WTC11 (cell line): ENCODE measurements around the gene GDPGP1.

ENCODE experiments used
- ZNF121 ChIP-seq: sonication (generic); formaldehyde crosslinking; IDR thresholded peaks from 2 replicates; pipeline ENCODE4 v1.8.0; 2023; ENCODE audit warnings: missing genetic modification reagents
- ZNF263 ChIP-seq: sonication (generic); formaldehyde crosslinking; IDR thresholded peaks from 2 replicates; pipeline ENCODE4 v1.8.1; 2022; ENCODE audit warnings: low read depth, mild to moderate bottlenecking, moderate library complexity, missing genetic modification reagents
- TF ChIP-seq, protein P1 (sequence below): fragments of 200-600 bp; IDR thresholded peaks from 2 replicates; pipeline ENCODE4 v1.8.0; 2022; ENCODE audit warnings: antibody characterized with exemption
- TF ChIP-seq, protein P2 (sequence below): sonication (generic); formaldehyde crosslinking; IDR thresholded peaks from 2 replicates; pipeline ENCODE4 v1.8.1; 2022; ENCODE audit warnings: low read depth, missing genetic modification reagents, borderline replicate concordance
- TF ChIP-seq, protein P3 (sequence below): sonication (generic); formaldehyde crosslinking; IDR thresholded peaks from 2 replicates; pipeline ENCODE4 v1.8.0; 2023; ENCODE audit warnings: missing genetic modification reagents
- TF ChIP-seq, protein P4 (sequence below): sonication (generic); formaldehyde crosslinking; IDR thresholded peaks from 2 replicates; pipeline ENCODE4 v1.8.0; 2022; ENCODE audit warnings: mild to moderate bottlenecking, missing genetic modification reagents
- TF ChIP-seq, protein P5 (sequence below): sonication (generic); formaldehyde crosslinking; IDR thresholded peaks from 2 replicates; pipeline ENCODE4 v1.8.1; 2022; ENCODE audit warnings: mild to moderate bottlenecking, missing genetic modification reagents, moderate library complexity, borderline replicate concordance
- TF ChIP-seq, protein P6 (sequence below): sonication (generic); formaldehyde crosslinking; IDR thresholded peaks from 2 replicates; pipeline ENCODE4 v1.8.1; 2023; ENCODE audit warnings: mild to moderate bottlenecking, missing genetic modification reagents
- TF ChIP-seq, protein P7 (sequence below): sonication (generic); formaldehyde crosslinking; IDR thresholded peaks from 2 replicates; pipeline ENCODE4 v1.8.0; 2022; ENCODE audit warnings: mild to moderate bottlenecking, missing genetic modification reagents

DNA sequence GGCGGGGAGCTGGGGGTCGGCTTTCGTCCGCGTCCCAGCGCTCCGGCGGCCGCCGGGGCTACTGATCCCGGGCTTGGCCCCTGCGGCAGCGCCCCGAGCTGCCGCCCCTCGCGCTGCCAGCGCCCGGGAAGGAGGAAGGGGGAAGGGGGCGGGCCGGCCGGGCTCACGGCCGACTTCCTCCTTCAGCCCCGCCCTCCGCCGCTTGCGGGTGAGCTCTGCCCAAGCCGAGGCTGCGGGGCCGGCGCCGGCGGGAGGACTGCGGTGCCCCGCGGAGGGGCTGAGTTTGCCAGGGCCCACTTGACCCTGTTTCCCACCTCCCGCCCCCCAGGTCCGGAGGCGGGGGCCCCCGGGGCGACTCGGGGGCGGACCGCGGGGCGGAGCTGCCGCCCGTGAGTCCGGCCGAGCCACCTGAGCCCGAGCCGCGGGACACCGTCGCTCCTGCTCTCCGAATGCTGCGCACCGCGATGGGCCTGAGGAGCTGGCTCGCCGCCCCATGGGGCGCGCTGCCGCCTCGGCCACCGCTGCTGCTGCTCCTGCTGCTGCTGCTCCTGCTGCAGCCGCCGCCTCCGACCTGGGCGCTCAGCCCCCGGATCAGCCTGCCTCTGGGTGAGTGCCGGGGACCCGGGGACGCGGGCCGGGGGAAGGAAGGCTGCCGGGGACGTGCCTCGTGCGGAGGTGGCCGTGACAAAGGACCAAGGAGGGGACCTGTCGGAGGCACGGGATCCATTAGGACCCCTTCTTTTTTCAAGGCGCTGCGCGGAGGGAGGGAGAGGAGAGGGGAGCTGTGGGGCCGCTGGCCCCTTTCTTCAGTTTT lies 32.7 kb upstream of the GDPGP1 start, which contains the start of gene SEMA4B:
- TF ChIP-seq, protein P1, sequence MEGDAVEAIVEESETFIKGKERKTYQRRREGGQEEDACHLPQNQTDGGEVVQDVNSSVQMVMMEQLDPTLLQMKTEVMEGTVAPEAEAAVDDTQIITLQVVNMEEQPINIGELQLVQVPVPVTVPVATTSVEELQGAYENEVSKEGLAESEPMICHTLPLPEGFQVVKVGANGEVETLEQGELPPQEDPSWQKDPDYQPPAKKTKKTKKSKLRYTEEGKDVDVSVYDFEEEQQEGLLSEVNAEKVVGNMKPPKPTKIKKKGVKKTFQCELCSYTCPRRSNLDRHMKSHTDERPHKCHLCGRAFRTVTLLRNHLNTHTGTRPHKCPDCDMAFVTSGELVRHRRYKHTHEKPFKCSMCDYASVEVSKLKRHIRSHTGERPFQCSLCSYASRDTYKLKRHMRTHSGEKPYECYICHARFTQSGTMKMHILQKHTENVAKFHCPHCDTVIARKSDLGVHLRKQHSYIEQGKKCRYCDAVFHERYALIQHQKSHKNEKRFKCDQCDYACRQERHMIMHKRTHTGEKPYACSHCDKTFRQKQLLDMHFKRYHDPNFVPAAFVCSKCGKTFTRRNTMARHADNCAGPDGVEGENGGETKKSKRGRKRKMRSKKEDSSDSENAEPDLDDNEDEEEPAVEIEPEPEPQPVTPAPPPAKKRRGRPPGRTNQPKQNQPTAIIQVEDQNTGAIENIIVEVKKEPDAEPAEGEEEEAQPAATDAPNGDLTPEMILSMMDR, result no peak
- TF ChIP-seq, protein P2, sequence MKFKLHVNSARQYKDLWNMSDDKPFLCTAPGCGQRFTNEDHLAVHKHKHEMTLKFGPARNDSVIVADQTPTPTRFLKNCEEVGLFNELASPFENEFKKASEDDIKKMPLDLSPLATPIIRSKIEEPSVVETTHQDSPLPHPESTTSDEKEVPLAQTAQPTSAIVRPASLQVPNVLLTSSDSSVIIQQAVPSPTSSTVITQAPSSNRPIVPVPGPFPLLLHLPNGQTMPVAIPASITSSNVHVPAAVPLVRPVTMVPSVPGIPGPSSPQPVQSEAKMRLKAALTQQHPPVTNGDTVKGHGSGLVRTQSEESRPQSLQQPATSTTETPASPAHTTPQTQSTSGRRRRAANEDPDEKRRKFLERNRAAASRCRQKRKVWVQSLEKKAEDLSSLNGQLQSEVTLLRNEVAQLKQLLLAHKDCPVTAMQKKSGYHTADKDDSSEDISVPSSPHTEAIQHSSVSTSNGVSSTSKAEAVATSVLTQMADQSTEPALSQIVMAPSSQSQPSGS (CRISPR knock-in tag), result no peak
- TF ChIP-seq, protein P3, sequence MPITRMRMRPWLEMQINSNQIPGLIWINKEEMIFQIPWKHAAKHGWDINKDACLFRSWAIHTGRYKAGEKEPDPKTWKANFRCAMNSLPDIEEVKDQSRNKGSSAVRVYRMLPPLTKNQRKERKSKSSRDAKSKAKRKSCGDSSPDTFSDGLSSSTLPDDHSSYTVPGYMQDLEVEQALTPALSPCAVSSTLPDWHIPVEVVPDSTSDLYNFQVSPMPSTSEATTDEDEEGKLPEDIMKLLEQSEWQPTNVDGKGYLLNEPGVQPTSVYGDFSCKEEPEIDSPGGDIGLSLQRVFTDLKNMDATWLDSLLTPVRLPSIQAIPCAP (CRISPR knock-in tag), result no peak
- no peak for TF ChIP-seq ZNF121
- TF ChIP-seq, protein P4, sequence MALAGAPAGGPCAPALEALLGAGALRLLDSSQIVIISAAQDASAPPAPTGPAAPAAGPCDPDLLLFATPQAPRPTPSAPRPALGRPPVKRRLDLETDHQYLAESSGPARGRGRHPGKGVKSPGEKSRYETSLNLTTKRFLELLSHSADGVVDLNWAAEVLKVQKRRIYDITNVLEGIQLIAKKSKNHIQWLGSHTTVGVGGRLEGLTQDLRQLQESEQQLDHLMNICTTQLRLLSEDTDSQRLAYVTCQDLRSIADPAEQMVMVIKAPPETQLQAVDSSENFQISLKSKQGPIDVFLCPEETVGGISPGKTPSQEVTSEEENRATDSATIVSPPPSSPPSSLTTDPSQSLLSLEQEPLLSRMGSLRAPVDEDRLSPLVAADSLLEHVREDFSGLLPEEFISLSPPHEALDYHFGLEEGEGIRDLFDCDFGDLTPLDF (CRISPR knock-in tag), result no peak
- TF ChIP-seq ZNF263 (CRISPR knock-in tag), result no peak
- TF ChIP-seq, protein P5, sequence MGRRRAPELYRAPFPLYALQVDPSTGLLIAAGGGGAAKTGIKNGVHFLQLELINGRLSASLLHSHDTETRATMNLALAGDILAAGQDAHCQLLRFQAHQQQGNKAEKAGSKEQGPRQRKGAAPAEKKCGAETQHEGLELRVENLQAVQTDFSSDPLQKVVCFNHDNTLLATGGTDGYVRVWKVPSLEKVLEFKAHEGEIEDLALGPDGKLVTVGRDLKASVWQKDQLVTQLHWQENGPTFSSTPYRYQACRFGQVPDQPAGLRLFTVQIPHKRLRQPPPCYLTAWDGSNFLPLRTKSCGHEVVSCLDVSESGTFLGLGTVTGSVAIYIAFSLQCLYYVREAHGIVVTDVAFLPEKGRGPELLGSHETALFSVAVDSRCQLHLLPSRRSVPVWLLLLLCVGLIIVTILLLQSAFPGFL (CRISPR knock-in tag), result no peak
- TF ChIP-seq, protein P6, sequence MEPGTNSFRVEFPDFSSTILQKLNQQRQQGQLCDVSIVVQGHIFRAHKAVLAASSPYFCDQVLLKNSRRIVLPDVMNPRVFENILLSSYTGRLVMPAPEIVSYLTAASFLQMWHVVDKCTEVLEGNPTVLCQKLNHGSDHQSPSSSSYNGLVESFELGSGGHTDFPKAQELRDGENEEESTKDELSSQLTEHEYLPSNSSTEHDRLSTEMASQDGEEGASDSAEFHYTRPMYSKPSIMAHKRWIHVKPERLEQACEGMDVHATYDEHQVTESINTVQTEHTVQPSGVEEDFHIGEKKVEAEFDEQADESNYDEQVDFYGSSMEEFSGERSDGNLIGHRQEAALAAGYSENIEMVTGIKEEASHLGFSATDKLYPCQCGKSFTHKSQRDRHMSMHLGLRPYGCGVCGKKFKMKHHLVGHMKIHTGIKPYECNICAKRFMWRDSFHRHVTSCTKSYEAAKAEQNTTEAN, result no peak
- TF ChIP-seq, protein P7, sequence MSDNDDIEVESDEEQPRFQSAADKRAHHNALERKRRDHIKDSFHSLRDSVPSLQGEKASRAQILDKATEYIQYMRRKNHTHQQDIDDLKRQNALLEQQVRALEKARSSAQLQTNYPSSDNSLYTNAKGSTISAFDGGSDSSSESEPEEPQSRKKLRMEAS (CRISPR knock-in tag), result no peak
